22Rv1 (cell line): Measurements from ENCODE around the gene ZNF730.
"Not testable (repeated sequence)": the region's sequence is repeated elsewhere in the genome, so short reads cannot be mapped to it uniquely, and the experiment has no call there.

Experiments
- H3K27ac ChIP-seq: fragments of 450-650 bp; 2 replicates; pipeline ENCODE4 v1.5.1; 2017
- CTCF ChIP-seq: fragments of 450-650 bp; IDR thresholded peaks from 2 replicates; pipeline ENCODE4 v1.5.1; 2017; ENCODE audit warnings: mild to moderate bottlenecking
- ZFX ChIP-seq: fragments of 450-650 bp; IDR thresholded peaks from 2 replicates; pipeline ENCODE4 v1.6.1; 2017; ENCODE audit warnings: antibody characterized with exemption, borderline replicate concordance

Gene ZNF730

GRCh38 chr19:23160766-23161165 is 43.9 kb downstream of the ZNF730 start:
- TF ChIP-seq ZFX (no peak), CTCF (no peak)
- no peak overlapping the region for H3K27ac ChIP-seq

GRCh38 chr19:23168286-23168685 is 51.5 kb downstream of the ZNF730 start:
- H3K27ac ChIP-seq, result not testable (repeated sequence)

GRCh38 chr19:23183251-23183650 is 66.4 kb downstream of the ZNF730 start:
- no peak overlapping the region for H3K27ac ChIP-seq
- no peak for TF ChIP-seq ZFX
- no peak for TF ChIP-seq CTCF

GRCh38 chr19:23190341-23190740 is 73.5 kb downstream of the ZNF730 start:
- no peak overlapping the region for H3K27ac ChIP-seq
- TF ChIP-seq CTCF, result no peak
- TF ChIP-seq ZFX, result no peak
